Transverse colon (tissue), 4 donors: ENCODE results near the gene NXPH4.

Experiments used
- EP300 ChIP-seq: sonication (generic); formaldehyde crosslinking; IDR thresholded peaks from one replicate; pipeline ENCODE4 v1.6.1; 2017; ENCODE audit warnings: antibody characterized with exemption, low read depth
- POLR2A ChIP-seq: fragments of 450-650 bp; IDR thresholded peaks from one replicate; pipeline ENCODE4 v1.6.1; 2016; ENCODE audit warnings: antibody characterized with exemption, mild to moderate bottlenecking, moderate library complexity
- POLR2AphosphoS5 ChIP-seq, 3 donors: sonication (generic); formaldehyde crosslinking; IDR thresholded peaks; one replicate each; pipeline ENCODE4 v1.6.1; 2016; ENCODE audit warnings: antibody characterized with exemption in 3 of 3
- TF ChIP-seq, protein P1 (sequence below), 5 experiments: fragments of 200-600 bp in 3 of 5; fragments of 450-650 bp in 2 of 5; sonication (generic) in 3 of 5; IDR thresholded peaks; 1 replicate in 2 of 5; 2 replicates in 3 of 5; pipeline ENCODE4 v1.5.1; 2016 to 2017; ENCODE audit warnings: antibody characterized with exemption in 5 of 5, inconsistent platforms in 3 of 5, mild to moderate bottlenecking in 2 of 5, moderate library complexity in 1 of 5

DNA sequence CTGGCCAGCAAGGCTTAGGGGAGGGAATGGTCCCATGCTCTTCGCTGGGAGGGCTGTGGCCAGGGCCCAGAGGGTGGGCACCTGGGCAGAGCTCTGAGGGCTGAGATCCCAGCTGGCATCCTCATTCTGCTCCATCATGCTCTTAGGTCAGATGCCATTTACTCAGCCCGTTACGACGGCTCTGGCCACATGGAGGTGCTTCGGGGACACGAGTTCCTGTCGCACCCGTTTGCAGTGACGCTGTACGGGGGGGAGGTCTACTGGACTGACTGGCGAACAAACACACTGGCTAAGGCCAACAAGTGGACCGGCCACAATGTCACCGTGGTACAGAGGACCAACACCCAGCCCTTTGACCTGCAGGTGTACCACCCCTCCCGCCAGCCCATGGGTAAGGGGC, 38.4 kb upstream of the NXPH4 start:
- TF ChIP-seq, protein P1, sequence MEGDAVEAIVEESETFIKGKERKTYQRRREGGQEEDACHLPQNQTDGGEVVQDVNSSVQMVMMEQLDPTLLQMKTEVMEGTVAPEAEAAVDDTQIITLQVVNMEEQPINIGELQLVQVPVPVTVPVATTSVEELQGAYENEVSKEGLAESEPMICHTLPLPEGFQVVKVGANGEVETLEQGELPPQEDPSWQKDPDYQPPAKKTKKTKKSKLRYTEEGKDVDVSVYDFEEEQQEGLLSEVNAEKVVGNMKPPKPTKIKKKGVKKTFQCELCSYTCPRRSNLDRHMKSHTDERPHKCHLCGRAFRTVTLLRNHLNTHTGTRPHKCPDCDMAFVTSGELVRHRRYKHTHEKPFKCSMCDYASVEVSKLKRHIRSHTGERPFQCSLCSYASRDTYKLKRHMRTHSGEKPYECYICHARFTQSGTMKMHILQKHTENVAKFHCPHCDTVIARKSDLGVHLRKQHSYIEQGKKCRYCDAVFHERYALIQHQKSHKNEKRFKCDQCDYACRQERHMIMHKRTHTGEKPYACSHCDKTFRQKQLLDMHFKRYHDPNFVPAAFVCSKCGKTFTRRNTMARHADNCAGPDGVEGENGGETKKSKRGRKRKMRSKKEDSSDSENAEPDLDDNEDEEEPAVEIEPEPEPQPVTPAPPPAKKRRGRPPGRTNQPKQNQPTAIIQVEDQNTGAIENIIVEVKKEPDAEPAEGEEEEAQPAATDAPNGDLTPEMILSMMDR (IDR thresholded peaks at IDR 0.05), result no peak
- TF ChIP-seq EP300 (no peak), POLR2AphosphoS5 (IDR thresholded peaks at IDR 0.05) (no peak), POLR2A (no peak)
